PFSK-1 (cell line): ENCODE measurements around the gene SMARCC1.

ENCODE experiments used
- POLR2AphosphoS5 ChIP-seq: IDR thresholded peaks from 2 replicates; pipeline ENCODE4 v1.6.1; 2012; ENCODE audit warnings: low read depth, mild to moderate bottlenecking, control low read depth, low read length, moderate library complexity
- REST ChIP-seq, 2 experiments: IDR thresholded peaks; 2 replicates each; pipeline versions ENCODE4 v1.6.1 to v1.8.0; 2011 to 2012; ENCODE audit warnings: low read depth in 2 of 2, low read length in 2 of 2, control low read depth in 1 of 2, inconsistent platforms in 1 of 2, mild to moderate bottlenecking in 1 of 2, moderate library complexity in 1 of 2; ENCODE audit not compliant: insufficient read depth in 1 of 2
- TAF1 ChIP-seq: IDR thresholded peaks from 2 replicates; pipeline ENCODE4 v1.6.1; 2012; ENCODE audit warnings: low read length, control low read depth, borderline replicate concordance; ENCODE audit not compliant: insufficient read depth

- no peak for TF ChIP-seq POLR2AphosphoS5
- no peak for TF ChIP-seq REST (IDR thresholded peaks at IDR 0.05; ENCODE audit: insufficient read depth in 1 of 2, low read depth in 2 of 2, low read length in 2 of 2)
- TF ChIP-seq TAF1: no peak
These were observed 168.0 kb downstream of the SMARCC1 start for GRCh38 chr3:47613722-47614121.
